Coronary artery (tissue), 2 donors: ENCODE data around the gene LRRC70.

Source experiments
- DNase-seq: peaks from one replicate; pipeline ENCODE4 v3.0.0-alpha.2; 2017; ENCODE audit warnings: low spot score
- H3K27ac ChIP-seq, 2 donors: fragments of 200-600 bp; sonication (generic); one replicate each; pipeline ENCODE4 v1.5.1; 2016 to 2019
- H3K4me3 ChIP-seq: fragments of 200-600 bp; sonication (generic); 2 replicates; pipeline ENCODE4 v1.5.1; 2016; ENCODE audit warnings: mild to moderate bottlenecking, moderate library complexity
- TF ChIP-seq, protein P1 (sequence below): fragments of 200-600 bp; sonication (generic); IDR thresholded peaks from one replicate; pipeline ENCODE4 v1.5.1; 2019; ENCODE audit warnings: antibody characterized with exemption

Gene LRRC70

GRCh38 chr5:62627901-62628300 is 49.3 kb downstream of the LRRC70 start:
- Histone ChIP-seq H3K27ac (no peak overlapping the region), H3K4me3 (no peak overlapping the region)
- TF ChIP-seq, protein P1, sequence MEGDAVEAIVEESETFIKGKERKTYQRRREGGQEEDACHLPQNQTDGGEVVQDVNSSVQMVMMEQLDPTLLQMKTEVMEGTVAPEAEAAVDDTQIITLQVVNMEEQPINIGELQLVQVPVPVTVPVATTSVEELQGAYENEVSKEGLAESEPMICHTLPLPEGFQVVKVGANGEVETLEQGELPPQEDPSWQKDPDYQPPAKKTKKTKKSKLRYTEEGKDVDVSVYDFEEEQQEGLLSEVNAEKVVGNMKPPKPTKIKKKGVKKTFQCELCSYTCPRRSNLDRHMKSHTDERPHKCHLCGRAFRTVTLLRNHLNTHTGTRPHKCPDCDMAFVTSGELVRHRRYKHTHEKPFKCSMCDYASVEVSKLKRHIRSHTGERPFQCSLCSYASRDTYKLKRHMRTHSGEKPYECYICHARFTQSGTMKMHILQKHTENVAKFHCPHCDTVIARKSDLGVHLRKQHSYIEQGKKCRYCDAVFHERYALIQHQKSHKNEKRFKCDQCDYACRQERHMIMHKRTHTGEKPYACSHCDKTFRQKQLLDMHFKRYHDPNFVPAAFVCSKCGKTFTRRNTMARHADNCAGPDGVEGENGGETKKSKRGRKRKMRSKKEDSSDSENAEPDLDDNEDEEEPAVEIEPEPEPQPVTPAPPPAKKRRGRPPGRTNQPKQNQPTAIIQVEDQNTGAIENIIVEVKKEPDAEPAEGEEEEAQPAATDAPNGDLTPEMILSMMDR: no peak
- no peak for DNase-seq
